ENCODE measurements around the gene BACE1-AS.

The BACE1-AS gene

GRCh38 chr11:117287668-117288067 lies 3.5 kb upstream of the BACE1-AS start:
- DNase-seq (ENCODE audit: low read depth, low spot score) = no peak

GRCh38 chr11:117289795-117290194 lies 1.4 kb upstream of the BACE1-AS start:
- DNase-seq (ENCODE audit: low read depth, low spot score) = no peak

More at GRCh38 chr11:117287668-117288067, 3.5 kb upstream of the BACE1-AS start:
- H3K27ac ChIP-seq = no peak overlapping the region

GRCh38 chr11:117292616-117293015 lies 1.5 kb downstream of the BACE1-AS start:
- no peak overlapping the region for H3K27ac ChIP-seq
- no peak for DNase-seq (ENCODE audit: low read depth, low spot score)

More at GRCh38 chr11:117289795-117290194, 1.4 kb upstream of the BACE1-AS start:
- no peak overlapping the region for H3K27ac ChIP-seq

GRCh38 chr11:117295438-117296137 lies 4.4 kb downstream of the BACE1-AS start:
- no peak overlapping the region for H3K27ac ChIP-seq
- no peak for DNase-seq (ENCODE audit: low read depth, low spot score)

DNA sequence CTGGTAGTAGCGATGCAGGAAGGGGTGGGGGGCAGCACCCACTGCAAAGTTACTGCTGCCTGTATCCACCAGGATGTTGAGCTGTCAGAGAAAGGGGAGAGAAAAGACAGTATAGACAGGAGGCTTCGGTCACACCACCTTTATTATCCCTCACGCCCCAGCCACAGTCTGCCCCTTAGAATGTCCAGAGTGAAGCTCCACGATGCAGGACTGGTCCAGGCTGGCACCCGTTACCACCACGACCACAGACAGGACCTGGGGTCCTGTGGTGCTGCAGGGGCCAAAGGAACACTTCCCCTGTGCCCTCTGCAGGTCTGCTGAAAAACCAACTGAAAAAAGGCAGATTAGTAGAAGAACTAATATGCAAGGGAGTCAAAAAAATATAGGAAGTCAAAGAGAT lies 5.7 kb downstream of the BACE1-AS start:
- no peak for DNase-seq (ENCODE audit: low read depth, low spot score)
- H3K27ac ChIP-seq = no peak overlapping the region

- no peak overlapping the region for H3K27ac ChIP-seq
- DNase-seq (ENCODE audit: low read depth, low spot score) = no peak
These were observed 7.0 kb downstream of the BACE1-AS start for GRCh38 chr11:117298195-117298594.

- DNase-seq (ENCODE audit: low read depth, low spot score) = no peak
These were observed 8.5 kb downstream of the BACE1-AS start for GRCh38 chr11:117299351-117300282.

DNA sequence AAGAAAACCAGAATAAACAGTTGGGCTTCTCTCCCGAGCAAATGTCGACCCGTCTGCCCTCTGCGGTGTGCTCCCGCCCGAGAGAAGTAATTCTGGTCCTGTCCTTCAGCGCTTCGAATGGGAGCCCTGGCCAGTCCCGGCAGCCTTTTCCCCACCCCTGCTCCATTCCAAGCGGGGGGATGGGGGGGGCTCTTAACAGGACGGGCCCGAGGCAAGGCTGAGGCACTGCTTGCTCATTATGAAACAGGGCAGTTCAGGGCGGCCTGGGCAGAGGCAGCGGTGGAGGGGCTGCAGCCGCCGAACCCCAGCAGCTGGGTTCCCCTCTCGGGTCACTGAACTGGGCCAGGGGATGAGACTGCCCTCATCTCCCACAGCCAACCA lies 9.1 kb downstream of the BACE1-AS start:
- no peak overlapping the region for H3K27ac ChIP-seq
- DNase-seq (ENCODE audit: low read depth, low spot score) = no peak

More at GRCh38 chr11:117299351-117300282, 8.5 kb downstream of the BACE1-AS start:
- H3K27ac ChIP-seq = no peak overlapping the region

GRCh38 chr11:117300773-117301172 lies 9.6 kb downstream of the BACE1-AS start:
- H3K27ac ChIP-seq = no peak overlapping the region
- no peak for DNase-seq (ENCODE audit: low read depth, low spot score)

DNA sequence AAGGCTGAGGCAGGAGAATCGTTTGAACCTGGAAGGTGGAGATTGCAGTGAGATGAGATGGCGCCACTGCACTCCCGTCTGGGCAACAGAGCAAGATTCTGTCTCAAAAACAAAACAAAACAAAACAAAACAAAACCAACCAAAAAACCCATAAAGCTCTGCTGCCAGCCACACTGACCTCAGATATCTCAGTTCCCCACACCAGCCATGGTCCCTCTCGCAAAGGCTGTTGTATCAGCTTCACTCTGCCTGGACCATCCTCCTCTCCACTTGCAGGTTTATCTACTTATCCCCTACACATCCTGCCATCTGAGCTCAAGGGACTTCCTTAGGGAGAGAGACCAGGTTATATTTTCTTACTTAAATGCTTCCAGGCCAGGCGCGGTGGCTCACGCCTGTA lies 11.1 kb downstream of the BACE1-AS start:
- DNase-seq (ENCODE audit: low read depth, low spot score) = no peak
- H3K27ac ChIP-seq = no peak overlapping the region

- no peak overlapping the region for H3K27ac ChIP-seq
- no peak for DNase-seq (ENCODE audit: low read depth, low spot score)
These were observed 12.0 kb downstream of the BACE1-AS start for GRCh38 chr11:117303101-117303500.

GRCh38 chr11:117303646-117304315 lies 12.6 kb downstream of the BACE1-AS start:
- no peak overlapping the region for H3K27ac ChIP-seq
- DNase-seq (ENCODE audit: low read depth, low spot score) = no peak

- no peak for DNase-seq (ENCODE audit: low read depth, low spot score)
- no peak overlapping the region for H3K27ac ChIP-seq
These were observed 14.0 kb downstream of the BACE1-AS start for GRCh38 chr11:117305145-117305544.

- H3K27ac ChIP-seq = no peak overlapping the region
- no peak for DNase-seq (ENCODE audit: low read depth, low spot score)
These were observed 18.2 kb downstream of the BACE1-AS start for GRCh38 chr11:117309310-117309709.

DNA sequence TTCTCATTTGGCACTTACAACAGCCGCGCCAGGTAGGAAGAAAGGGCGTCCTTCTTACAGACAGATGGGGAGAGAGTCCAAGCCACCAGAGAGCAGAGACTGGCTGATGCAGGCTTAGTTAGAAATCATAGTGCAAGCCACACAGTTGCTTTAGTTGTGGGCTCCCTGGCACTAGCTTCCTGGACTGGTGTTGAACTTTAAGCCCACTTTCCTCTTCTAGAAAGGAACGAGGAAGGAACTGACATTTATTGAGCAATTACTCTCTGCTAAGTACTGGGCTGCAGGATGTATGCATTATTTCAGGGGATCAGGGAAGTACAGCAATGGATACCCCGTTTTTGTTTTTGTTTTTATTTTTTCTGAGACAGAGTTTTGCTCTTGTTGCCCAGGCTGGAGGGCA lies 21.9 kb downstream of the BACE1-AS start:
- DNase-seq (ENCODE audit: low read depth, low spot score) = no peak
- H3K27ac ChIP-seq = no peak overlapping the region

GRCh38 chr11:117313828-117314768 lies 23.0 kb downstream of the BACE1-AS start:
- DNase-seq (ENCODE audit: low read depth, low spot score) = no peak
- no peak overlapping the region for H3K27ac ChIP-seq

DNA sequence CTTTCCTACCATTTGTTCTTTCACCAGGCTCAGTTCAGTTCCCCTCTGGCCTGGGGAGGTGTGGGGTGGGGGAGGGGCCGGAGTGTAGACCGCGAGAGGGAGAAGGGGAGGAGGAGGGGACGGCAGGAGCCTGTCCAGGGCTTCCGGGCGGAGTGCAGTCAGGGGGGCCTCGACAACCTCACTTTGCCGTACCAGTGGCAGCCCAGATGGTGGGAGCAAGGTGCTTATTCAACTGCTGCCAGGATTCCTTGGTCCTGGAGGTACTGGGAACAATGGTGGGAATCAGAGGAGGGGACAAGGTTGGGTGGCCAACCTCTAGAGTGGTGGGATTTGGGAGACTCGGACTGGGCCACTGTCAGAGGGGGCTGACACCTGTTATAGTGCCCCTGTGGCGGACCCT lies 23.7 kb downstream of the BACE1-AS start:
- no peak overlapping the region for H3K27ac ChIP-seq
- no peak for DNase-seq (ENCODE audit: low read depth, low spot score)

DNA sequence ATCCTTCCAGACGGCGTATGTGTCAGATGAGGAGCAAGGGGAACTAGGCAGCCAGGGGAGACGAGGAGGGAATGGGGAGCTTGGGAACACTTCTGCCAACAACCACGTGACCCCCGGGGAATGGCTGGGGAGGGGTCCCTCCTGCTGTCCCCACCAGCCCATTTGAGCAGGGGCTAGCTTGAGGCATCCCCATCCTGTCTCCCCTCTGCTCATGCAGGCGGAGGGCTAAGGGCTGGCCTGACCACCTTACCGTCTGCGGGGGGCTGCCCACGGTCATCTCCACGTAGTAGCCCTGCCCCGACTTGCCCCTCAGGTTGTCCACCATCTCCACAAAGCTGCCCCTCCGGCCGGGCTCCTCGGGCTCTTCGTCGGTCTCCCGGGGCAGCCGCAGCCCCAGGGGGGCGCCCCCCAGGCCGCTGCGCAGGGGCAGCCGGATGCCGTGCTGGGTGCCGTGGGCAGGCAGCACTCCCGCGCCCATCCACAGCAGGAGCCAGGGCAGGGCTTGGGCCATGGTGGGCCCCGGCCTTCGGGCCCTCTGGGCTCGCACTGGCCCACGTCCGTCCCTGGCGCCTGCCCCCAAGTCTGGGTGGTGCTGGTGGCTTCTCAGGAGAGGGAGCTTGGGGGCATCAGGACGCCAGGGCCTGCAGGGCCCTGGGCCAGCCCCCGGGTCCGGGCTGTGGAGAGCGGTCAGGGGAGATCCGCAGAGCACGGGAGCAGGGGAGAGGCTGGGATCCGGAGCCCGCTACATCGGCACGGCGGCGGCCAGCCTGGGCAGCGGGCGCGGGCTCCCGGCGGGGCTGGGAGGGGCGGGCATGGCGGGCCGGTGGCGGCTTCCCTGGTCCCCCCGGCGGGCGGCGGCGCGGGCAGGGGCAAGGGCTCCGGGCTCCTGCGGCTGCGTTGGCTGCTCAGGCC lies 24.4 kb downstream of the BACE1-AS start:
- no peak overlapping the region for H3K27ac ChIP-seq
- no peak for DNase-seq (ENCODE audit: low read depth, low spot score)

All from epithelial cell of prostate (primary cell).